OCI-M1 (cell line): ENCODE measurements around the gene ATG9A.

Source experiments
- DNase-seq: peaks from one replicate; lab custom pipeline; 2025; lab: John Stamatoyannopoulos, UW

Gene ATG9A

DNA sequence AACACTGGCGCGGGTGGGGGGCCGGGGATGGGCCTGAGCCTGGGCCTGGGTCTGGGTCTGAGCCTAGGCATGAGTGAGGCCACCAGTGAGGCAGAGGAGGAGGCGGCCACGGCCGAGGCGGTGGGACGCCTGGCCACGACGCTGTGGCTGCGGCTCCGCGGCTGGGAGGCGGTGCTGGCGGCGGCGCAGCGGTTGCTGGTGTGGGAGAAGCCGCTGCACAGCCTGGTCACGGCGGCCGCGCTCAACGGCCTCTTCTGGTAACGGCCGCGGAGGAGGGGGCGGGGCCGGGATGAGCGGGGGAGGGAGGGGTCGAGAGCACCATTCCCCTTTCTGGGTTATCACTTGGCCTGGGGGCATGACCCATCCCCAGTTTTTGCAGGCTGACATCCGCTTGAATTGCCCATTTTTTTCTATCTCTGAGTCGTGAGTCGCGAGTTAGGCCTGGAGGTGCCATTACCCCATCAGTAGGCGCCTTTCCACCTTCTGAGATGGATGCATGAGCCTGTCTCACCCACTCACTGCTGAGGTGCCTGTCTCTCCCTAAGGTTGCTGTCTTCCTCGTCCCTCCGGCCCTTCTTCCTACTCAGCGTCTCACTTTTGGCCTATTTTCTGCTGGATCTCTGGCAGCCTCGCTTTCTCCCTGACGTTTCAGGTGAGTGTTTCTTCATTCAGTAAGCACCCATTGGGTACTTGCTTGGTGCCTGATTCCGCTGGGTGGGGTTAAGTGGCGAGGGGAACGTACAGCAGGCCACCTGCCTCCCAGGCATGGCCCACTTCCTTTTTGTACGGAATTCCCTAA, 50.9 kb downstream of the ATG9A start:
- peak; percentile 72 for DNase-seq

DNA sequence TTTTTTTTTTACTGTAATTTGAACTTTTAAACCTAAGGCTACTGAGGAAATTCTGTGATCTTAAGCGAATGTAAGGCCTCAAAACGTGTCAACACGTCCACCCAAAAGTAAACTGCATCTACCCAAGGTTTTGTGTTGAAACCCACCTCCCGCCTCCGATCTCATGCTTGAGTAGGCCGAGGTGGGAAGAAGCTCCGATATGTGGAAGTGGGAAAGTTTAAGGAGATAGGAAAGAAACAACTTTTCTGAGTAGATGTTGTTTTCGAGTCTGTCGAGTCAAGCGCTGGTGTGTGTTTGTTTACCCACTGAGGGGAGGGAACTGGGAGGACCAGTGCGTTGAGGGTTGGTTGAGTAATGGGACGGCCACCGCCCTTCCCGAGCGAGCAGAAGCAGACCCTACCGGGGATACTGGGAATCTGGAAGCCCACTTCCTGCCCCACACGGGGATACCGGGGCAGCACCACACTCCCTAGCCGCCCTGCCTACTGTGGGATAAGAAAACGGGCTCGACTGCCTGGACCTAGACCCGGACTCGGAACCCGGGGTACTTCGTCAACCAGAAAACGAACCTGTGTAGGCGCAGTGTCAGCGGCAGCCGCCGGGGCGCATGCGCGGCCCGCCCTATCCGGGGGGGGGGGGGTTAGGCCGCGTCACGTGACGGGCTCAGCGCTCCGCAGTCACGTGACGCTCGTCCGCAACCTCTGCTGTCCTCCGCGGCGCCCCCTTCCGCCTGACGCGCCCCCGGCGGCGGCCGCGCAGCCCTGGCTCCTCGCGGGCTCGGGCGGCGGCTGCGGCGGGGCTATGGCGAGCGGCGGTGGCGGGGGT, 51.7 kb downstream of the ATG9A start, which contains the start of gene RETREG2:
RETREG2 (plus strand) TSS at position 724 of the 825 bp plus-strand sequence; CDS start at position 802, 78 bp downstream.
- peak; percentile 94 for DNase-seq

GRCh38 chr2:219176818-219177551, 52.5 kb downstream of the ATG9A start, which contains the start of gene CNPPD1:
TSS of gene CNPPD1 (minus strand) at chr2:219176925. CDS start at chr2:219176828, 97 bp downstream.
- DNase-seq = peak; percentile 92

DNA sequence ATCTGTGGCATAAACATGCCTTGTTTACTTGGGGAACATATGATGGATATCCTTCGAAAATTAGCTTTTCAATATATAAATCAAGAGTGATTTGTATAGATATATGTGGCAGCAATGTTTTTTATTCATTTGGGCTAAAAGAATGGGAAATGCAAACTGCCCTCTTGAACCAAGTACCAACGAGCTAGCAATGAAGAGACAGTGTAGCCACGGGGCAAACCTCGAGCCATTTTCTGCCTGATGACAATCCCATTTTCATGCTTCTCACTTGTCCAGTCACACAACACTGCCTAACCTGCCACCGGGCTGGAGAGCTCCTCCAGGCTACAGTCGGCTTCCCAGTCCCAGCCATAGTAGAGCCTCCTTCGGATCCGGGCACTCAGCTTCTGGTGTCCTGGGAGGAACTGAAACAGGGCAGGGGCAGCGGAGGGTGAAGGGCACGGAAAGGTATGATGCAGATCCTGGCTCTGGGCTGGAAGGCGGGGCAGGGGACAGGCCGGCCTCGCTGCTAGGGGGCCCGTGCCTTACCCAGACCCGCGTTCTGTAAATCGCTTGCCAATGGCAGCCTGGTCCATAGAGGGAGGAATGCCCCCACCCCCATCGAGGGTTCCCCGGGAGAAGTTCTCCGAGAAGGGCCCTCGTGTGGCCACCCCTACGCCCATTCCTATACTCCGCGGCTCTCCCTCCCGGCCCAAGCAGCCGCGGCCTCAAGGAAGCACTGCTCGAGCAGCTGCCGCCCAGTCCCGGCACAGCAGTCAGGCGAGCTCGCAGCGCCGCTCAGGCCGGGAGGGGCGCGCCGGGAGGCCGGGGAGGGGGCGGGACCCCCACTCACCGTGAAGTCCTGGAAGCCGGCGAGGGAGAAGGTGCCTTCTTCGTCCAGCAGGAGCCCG, 53.3 kb downstream of the ATG9A start:
- peak; percentile 72 for DNase-seq

DNA sequence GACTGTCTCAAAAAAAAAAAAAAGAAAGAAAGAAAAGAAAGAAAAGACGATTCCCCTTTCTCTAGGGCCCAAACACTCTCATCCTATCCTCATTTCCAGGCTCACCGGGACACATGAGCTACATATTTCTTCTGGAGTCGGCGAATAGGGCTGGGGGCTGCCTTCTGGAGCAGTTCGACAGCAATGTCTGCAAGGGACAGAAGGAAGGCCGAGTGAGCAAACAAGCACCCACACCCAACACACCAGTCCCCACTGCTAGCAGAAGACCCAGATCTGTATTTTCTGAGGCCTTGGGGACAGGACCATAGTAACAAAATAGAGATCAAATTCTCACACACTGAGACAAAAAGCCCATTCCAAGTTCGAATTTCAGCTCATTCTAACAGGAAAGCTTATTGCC, 54.0 kb downstream of the ATG9A start:
- DNase-seq = no peak

GRCh38 chr2:219174801-219175200, 54.6 kb downstream of the ATG9A start:
- no peak for DNase-seq

DNA sequence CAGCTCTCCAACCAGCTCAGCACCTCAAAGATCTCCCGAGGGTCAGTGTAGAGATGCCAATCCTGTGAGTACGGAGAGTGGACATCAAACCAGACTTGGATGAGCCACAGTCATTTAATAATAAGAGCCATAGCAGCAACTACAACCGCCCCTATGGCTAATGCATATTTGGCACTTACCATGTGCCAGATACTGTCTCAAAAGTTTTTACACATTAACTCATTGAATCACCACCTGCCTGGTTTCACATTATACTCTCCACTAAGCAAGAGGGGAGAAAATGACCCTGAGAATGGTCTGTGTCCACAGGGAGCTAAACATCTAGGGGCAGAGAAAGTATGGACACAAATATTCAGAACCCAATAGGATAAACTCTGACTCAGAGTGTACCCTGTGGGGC, 55.3 kb downstream of the ATG9A start:
- DNase-seq = no peak

- no peak for DNase-seq
Measured at GRCh38 chr2:219173176-219173575, 56.3 kb downstream of the ATG9A start.

DNA sequence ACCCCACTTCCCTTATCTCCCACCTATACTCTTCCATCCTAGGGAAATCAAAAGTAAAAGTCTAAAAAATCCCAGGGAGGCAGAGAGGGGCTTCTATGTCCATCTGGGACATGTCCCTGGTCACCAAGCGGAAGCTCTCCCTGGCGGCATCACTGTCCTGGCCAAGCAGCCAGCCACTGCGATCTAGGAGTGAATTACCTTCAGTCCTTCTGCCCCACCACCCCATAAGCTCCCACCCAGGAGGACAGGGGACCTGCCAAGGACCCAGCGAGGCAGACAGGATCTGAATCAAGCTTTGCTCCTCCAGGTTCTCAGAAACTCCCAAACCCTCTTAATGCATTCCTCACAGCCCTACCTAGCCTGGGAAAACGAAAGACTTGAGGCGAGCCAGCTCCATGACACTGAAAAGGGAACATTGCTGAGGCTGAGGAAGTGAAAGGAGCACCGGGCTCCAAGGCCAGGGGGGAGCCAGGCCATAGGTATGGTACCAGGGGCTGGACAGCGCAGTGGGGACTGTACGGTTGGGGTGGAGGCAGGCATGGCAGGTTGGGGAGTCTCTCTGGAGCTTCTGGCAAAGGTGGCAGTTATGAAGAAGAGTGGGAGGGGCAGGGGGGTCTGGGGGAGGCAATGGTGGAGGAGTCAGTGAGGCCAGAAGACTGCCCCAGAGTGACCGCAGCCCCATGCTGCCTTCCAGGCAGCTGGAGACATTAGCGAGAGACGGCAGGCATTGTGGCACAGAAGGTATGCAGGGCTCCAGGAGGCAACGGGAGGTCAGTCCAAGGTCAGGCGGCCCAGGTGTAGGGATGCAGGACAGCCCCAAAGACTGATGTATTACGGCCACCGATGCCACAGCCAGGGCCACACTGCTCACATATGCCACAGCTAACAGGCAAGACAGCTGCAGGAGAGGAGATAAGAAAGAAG, 56.9 kb downstream of the ATG9A start:
- no peak for DNase-seq

DNA sequence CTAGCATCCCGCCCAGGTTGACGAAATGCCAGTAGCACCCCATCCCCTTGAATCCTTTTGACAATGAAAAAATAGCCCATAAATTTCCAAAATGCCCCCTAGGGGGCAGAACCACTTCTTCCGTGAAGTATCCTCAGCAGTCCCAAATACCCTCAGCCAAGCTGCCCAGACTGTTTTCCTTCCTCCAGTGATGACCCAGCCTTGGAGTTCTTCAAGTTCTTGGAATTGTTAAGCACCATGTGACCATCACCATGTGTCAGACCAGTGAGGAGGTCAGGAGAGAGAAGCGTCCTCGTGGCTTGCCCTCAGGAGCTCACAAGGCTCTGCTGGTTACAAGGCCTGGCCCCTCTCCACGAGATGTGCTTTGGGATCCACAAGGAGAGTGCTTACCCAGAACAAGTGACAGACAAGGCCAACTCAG, 58.2 kb downstream of the ATG9A start:
- peak; percentile 75 for DNase-seq

DNA sequence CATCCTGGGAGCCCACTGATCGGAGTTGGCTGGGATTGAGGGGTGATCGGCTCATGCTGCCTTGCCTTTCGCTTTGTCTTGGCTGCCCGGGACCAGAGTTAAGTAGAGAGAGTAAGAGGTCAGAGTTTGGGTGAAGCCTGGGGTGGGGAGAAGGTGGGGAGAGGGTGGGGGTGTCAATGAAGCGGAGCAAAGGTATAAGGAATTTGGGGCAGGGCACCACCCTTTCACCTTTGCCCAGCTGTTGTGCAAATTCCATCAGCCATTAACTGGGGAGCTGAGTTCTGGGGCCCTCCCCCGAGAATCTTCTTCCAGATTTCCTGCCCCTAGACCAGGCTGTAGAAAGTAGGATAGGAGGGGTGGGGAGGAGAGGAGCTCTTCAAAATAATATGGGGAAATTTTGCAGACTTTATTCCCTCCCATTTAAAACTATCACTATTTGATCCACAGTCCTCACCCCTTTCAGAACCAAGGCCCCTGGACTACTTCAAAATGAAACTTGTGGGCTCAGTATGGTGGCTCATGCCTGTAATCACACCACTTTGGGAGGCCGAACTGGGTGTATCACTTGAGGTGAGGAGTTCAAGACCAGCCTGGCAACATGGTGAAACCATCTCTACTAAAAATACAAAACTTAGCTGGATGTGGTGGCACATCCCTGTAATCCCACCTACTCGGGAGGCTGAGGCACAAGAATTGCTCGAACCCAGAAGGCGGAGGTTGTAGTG, 59.3 kb downstream of the ATG9A start, which contains the start of gene SLC23A3:
SLC23A3 (minus strand) TSS at position 100 of the 725 bp plus-strand sequence; CDS start at position 55, 45 bp downstream.
- DNase-seq = no peak
